GM18909 (cell line): ENCODE measurements around the gene DAB2IP.

Experiments used
- ATAC-seq: cut with Tn5 transposase; IDR thresholded peaks from one replicate; pipeline ENCODE4 v1.9.1; 2021; ENCODE audit warnings: mild to moderate bottlenecking; ENCODE audit not compliant: unreplicated experiment, poor library complexity

The DAB2IP gene

DNA sequence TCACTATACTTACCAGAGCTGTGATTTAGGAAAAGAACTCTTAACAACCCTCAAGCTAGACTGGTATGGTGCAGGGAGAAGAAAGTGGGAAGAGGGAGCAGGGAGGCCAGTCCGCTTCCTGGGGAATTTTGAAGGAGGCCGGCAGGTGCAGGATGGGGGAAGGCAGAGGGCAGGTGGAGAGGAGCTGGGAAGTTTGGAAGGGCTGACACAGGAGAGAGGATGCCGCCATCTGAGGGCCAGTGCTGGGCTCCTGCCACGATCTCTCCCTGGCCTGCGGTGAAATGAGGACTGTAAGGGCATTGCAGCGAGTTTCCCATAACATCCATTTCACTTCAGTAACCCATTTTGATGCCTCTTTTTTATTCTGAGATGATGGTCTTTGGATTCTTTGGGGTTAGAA is 8.9 kb downstream of the DAB2IP start:
- ATAC-seq: no peak

DNA sequence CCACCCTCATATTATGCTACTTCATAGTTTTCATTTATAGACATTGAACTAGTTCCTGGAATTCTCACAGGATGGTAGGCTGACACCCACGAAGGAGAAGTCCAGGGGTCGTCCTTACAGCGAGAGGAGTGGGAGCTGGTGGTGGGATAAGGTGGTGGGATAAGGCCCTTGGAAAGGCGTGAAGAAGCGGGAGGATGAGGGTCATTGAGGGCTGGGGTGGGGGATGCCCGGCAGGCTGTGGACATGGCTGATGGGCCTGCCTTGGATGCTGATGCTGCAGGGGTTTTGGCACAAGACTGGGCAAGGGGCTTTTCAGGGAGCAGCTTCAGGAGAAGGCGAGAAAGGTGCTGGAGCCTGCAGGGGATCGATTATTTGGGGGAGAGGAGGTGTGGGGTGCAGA is 9.4 kb downstream of the DAB2IP start:
- ATAC-seq: no peak

DNA sequence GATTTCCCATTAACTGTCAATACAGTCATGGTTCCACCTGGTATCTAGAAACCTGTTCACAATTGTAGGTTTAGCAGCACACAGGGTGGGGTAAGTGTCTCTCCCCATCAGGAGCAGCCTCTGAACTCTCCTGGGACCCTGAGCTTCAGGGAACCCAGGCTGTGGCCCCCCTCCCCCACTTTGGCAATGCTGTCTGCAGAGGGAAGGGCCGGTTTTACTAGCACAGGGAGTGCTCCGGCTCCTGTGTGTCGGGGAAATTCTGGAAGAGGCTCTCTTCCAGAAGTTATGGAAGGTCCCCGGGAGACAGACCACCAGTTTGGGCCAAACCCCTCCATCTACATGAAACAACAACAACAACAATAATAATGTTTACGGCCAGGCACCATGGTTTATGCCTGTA is 9.9 kb downstream of the DAB2IP start:
- ATAC-seq: no peak

DNA sequence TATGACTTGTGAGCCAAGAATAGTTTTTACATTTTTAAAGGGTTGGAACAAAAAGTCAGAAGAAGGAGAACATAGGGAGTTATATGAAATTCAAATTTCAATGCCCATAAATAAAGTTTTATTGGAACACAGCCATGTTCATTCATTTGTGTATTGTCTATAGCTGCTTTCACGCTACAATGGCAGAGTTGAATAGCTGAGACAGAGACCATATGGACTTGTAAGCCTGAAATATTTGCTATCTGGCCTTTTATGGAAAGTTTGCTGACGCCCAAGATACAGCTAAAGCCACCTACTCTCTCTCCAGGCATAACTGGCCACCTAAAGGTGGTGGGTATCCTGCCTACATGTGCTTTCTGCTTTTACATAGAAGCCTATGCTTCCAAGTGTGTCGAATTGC is 10.9 kb downstream of the DAB2IP start:
- no peak for ATAC-seq

DNA sequence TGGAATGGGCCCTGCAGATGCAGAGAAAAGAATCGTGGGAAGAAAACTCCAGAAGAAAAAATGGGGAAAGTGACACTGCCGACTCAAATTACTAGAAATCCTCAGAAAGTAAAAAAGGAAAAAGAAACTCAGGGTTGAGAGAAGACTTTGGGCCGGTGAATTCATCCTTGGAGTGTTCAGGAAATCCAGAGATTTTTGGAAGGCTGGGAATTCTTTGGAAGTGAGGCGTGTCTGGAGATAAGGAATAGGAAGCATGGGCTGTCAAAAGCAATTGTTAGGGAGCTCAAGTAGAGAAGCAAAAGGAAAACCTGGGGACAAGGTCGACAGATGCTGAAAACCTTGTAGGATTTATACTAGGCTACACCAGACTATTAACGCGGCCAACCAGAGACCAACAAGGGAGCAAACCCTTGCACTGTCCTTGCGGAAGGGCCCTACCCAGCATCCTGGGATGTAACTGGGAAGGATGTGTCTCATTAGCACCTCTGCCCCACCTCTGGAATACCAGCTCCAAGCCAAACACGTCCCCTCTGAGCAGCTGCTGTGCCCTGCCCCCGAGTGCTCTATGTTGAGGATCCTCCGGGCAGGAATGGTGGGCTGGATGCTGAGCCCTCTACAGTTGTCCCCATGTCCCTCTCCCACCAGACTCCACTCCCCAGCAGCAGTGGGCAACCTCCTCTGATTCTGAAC is 11.6 kb downstream of the DAB2IP start:
- no peak for ATAC-seq

- ATAC-seq: no peak
Observed at GRCh38 chr9:121663591-121663990, 12.2 kb downstream of the DAB2IP start.

DNA sequence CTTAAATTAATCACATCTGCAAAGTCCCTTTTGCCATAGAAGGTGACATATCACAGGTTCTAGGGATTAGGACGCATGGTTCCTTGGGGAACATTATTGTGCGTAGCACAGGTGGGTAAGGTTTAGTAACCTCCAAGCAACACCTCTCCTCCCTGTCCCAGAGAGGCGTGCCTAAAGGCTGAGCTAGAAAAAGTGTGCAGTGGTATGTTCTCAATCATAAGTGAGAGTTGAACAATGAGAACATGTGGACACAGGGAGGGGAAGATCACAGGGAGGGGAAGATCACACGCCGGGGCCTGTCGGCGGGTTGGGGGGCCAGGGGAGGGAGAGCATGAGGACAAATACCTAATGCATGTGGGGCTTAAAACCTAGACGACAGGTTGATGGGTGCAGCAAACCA is 14.9 kb downstream of the DAB2IP start:
- ATAC-seq: no peak

DNA sequence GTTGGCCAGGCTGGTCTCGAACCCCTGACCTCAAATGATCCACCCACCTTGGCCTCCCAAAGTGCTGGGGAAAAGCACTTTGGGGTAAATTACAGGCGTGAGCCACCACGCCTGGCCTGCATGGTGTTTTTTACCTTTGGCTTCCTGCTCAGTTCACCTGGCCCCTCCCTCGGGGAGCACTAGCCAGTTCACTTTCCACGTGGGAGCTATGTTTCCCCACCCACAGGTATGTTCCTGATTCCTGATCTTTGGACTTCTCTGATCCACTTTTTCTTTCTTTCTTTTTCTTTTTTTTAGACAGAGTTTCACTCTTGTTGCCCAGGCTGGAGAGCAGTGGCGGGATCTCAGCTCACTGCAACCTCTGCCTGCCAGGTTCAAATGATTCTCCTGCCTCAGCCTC is 15.8 kb downstream of the DAB2IP start:
- ATAC-seq: no peak

DNA sequence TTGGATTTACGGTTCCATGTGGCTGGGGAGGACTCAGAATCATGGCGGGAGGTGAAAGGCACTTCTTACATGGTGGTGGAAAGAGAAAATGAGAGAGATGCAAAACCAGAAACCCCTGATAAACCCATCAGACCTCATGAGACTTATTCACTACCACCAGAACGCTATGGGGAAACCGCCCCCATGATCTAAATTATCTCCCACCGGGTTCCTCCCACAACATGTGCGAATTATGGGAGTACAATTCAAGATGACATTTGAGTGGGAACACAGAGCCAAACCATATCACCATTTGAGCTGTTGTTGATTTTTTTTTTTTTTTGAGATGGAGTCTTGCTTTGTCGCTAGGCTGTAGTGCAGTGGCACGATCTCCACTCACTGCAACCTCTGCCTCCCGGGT is 16.5 kb downstream of the DAB2IP start:
- no peak for ATAC-seq

DNA sequence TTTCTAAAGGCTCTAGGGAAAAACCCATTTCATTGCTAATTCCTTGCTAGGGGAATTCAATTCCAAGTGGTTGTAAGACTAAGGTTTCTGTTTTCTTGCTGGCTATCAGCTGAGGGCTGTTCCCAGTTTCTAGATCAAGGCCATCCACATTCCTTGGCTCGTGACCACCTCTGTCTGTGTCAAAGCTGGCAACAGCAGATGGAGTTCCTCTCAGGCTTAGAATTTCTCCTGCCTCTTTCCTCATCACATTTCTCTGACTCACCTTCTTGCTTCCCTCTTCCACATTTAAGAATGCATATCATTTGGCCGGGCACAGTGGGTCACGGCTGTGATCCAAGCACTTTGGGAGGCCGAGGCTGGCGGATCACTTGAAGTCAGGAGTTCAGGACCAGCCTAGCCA is 19.0 kb downstream of the DAB2IP start:
- ATAC-seq: no peak

GRCh38 chr9:121671612-121672155 is 20.2 kb downstream of the DAB2IP start:
- ATAC-seq: no peak

- no peak for ATAC-seq
Observed at GRCh38 chr9:121672213-121672612, 20.8 kb downstream of the DAB2IP start.

- ATAC-seq: no peak
Observed at GRCh38 chr9:121672986-121673385, 21.6 kb downstream of the DAB2IP start.

GRCh38 chr9:121673576-121673975 is 22.1 kb downstream of the DAB2IP start:
- no peak for ATAC-seq

DNA sequence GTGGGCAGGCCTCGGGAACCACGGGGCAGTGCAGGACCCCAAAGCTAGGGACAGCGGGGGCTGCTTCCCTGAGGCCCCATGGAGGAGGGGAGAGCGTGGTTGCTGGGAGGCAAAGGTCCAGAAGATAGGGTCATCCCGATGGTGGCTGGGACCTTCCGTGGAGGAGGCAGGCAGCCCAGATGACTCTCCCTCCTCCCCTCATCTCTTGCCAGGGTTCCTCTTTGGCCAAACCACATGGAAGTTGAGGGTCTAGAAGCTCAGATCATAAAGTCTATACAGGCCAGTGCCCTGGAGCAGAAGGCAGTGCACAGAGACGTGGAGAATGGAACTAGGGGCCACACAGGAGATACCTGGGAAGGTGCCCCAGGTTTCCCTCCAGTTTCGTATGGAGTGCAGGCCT is 22.6 kb downstream of the DAB2IP start:
- no peak for ATAC-seq

GRCh38 chr9:121674952-121675351 is 23.5 kb downstream of the DAB2IP start:
- ATAC-seq: no peak

GRCh38 chr9:121675381-121675780 is 23.9 kb downstream of the DAB2IP start:
- no peak for ATAC-seq

GRCh38 chr9:121675969-121676822 is 24.8 kb downstream of the DAB2IP start:
- ATAC-seq: no peak

DNA sequence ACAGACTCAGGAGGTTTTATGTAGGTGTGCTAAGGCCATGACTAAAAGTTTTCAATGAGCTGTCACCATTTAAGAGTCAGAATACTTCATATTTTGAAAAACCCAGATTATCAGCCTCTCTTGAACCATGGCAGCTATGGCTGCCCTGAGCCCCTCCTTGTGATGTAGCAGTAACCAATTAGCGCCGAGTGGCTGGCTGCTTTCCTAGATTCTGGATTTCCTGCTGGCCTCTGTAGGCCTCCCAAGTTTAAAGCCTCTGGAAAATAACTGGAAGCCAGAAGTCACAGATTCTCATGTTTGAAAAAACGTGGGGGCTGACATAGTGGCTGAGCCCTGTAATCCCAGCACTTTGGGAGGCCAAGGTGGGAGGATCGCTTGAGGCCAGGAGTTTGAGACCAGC is 25.5 kb downstream of the DAB2IP start:
- ATAC-seq: no peak

- ATAC-seq: no peak
Observed at GRCh38 chr9:121678501-121679022, 27.1 kb downstream of the DAB2IP start.

GRCh38 chr9:121679901-121680635 is 28.6 kb downstream of the DAB2IP start:
- ATAC-seq: no peak
